Heart left ventricle (tissue), 13 donors: ENCODE data around the gene HGS.

Source experiments
- POLR2A ChIP-seq, 2 donors: fragments of 450-650 bp; IDR thresholded peaks; one replicate each; pipeline ENCODE4 v1.6.1; 2017; ENCODE audit warnings: antibody characterized with exemption in 2 of 2, mild to moderate bottlenecking in 2 of 2, moderate library complexity in 2 of 2
- TF ChIP-seq, protein P1 (sequence below), 12 donors: fragments of 200-600 bp; sonication (generic) in 4 of 12; IDR thresholded peaks; one replicate each; pipeline versions ENCODE4 v1.5.0 to v1.8.0; 2018 to 2022; ENCODE audit warnings: antibody characterized with exemption in 12 of 12, mild to moderate bottlenecking in 5 of 12
- donor health status: ischemic (EF 13 %, LVEDD 7.1; RV severe dilation, severe dysfunction).
- donor health status: DM: no; HTN: yes; CAD: no.
- donor health status: DM: no; HTN: no; CAD: no.
- donor health status: ischemic (EF 25% LVEDD 6.9; RV normal size, moderate dysfunction).
- donor health status: ischemic (EF 25% LVEDD 5.7; RV mildly dilated, moderate dysfunction).
- donor health status: ischemic (EF 35%, LVEDD 5.7; RV mildly dilated, moderate dysfunction).
- donor health status: nonischemic (EF 11% LVEDD 7.7; RV severe dilation, severe dysfunction).
- donor health status: DM: yes; HTN: yes; CAD: no.
- donor health status: PGD.
- donor health status: ischemic (EF 29% LVEDD 5.4; RV normal size, mild dysfunction).
- donor health status: nonischemic (EF 23%, LVEDD 6.1; RV moderate dilation, normal function).

DNA sequence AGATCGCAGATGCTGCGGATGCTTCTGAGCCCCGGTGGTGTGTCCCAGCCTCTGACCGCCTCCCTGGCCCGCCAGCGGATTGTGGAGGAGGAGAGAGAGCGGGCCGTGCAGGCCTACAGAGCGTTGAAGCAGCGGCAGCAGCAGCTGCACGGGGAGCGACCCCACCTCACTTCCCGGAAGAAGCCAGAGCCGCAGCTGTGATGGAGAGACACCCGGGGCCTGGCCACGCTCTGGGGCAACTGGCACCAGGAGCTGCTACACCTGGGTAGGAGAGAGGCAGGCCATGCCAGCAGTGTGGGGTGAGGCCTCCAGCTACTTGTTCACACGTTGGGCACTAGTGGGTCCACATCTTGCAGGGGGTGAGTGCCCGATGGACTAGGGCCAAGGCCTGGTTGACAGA is 11.3 kb upstream of the HGS start:
- TF ChIP-seq, protein P1, sequence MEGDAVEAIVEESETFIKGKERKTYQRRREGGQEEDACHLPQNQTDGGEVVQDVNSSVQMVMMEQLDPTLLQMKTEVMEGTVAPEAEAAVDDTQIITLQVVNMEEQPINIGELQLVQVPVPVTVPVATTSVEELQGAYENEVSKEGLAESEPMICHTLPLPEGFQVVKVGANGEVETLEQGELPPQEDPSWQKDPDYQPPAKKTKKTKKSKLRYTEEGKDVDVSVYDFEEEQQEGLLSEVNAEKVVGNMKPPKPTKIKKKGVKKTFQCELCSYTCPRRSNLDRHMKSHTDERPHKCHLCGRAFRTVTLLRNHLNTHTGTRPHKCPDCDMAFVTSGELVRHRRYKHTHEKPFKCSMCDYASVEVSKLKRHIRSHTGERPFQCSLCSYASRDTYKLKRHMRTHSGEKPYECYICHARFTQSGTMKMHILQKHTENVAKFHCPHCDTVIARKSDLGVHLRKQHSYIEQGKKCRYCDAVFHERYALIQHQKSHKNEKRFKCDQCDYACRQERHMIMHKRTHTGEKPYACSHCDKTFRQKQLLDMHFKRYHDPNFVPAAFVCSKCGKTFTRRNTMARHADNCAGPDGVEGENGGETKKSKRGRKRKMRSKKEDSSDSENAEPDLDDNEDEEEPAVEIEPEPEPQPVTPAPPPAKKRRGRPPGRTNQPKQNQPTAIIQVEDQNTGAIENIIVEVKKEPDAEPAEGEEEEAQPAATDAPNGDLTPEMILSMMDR (IDR thresholded peaks at IDR 0.05), result no peak
- no peak for TF ChIP-seq POLR2A (IDR thresholded peaks at IDR 0.05)
